ENCODE measurements around the gene F10.
"Not testable (repeated sequence)": the region's sequence is repeated elsewhere in the genome, so short reads cannot be mapped to it uniquely, and the experiment has no call there.

The F10 gene

DNA sequence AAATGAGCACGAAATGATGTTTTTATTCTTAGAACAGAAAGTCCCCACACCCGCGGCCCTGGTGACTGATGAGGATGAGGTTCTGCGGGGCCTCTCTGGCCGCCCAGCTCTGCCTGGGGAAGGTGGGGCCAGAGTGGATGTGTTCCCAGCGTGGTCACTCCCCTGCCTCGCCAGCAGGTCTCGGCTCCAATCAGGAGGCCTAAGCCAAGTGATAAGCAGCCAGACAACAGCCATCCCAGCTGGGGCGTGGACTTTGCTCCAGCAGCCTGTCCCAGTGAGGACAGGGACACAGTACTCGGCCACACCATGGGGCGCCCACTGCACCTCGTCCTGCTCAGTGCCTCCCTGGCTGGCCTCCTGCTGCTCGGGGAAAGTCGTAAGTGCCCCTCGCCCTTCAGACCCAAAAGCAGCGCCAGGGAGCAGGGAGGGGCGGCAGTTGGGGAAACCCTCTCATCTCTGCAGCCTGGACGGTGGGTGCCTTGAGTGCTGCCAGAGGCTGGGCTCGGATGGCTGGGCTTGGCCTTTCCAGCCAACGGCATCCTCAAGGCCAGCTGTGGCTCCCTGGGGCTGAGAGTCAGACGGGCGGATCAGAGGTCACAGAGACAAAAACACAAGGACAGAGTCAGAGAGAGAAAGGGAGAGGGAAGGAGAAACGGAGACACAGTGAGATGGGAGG, at the start of gene F10:
F10 (plus strand) TSS at position 250 of the 676 bp plus-strand sequence; CDS start at position 307, 57 bp downstream.
- no peak for DNase-seq (ENCODE audit: low read depth)

DNA sequence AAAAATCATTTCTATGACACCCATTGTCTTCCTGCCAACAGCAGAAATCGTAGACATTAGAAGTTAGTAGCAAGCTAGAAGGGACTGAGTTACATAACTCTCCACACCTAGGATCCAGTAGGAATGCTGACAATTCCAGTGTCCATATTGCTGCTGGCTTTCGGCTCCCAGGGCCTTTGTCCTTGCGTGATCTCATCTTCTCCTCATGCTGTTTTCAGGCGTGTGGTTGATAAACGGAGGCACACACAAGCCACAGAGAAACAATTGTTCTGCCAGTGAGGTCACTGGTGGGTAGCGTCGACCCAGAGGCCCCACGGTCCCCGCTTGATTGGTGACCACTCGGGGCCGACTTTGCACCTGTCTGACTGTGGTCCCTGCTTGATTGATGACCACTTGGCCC, 48.7 kb upstream of the F10 start:
- DNase-seq (ENCODE audit: low read depth), result no peak

DNA sequence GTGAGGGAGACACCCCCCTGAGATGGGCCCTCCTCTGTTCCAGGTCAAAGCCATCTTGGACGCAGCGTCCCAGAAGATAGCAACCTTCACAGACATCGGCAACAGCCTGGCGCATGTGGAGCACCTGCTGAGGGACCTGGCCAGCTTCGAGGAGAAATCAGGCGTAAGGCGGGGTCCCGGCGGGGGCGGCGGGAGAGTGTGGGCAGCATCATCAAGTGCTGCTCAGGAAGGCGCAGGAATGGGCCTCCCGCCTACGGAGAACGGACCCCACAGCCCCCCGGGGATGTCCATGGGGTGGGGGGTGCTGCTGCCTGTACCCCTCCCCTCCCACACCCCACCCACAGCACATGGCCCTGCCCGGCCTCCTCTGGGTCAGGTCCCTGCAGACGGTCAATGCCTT, 48.2 kb upstream of the F10 start:
- DNase-seq (ENCODE audit: low read depth), result no peak

DNA sequence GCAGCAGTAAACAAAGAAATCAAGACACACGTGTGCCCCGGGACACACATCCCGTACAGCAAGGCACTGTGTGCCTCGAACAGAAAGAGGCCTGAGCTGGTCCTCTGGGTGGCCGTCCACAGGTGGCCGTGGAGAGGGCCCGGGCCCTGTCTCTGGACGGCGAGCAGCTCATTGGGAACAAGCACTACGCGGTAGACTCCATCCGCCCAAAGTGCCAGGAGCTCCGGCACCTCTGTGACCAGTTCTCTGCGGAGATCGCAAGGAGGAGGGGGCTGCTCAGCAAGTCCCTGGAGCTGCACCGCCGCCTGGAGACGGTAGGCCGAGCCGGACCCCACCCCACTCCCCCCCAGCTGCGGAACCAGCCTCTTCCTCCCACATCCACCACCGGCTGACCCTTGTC, 47.7 kb upstream of the F10 start:
- DNase-seq (ENCODE audit: low read depth), result no peak

DNA sequence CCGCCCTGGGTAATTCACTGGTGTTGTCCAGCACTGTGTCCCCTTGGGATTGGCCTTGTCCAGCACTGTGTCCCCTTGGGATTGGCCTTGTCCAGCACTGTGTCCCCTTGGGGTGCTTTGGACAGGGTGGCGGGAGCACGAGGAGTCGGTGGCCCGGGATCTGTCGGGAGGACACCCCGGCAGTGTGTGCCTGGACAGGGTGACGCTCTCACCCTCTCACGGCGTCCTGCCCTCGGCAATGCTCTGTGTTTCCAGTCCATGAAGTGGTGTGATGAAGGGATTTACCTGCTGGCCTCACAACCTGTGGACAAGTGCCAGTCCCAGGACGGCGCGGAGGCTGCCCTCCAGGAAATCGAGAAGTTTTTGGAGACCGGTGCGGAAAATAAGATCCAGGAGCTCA, 46.9 kb upstream of the F10 start:
- no peak for DNase-seq (ENCODE audit: low read depth)

DNA sequence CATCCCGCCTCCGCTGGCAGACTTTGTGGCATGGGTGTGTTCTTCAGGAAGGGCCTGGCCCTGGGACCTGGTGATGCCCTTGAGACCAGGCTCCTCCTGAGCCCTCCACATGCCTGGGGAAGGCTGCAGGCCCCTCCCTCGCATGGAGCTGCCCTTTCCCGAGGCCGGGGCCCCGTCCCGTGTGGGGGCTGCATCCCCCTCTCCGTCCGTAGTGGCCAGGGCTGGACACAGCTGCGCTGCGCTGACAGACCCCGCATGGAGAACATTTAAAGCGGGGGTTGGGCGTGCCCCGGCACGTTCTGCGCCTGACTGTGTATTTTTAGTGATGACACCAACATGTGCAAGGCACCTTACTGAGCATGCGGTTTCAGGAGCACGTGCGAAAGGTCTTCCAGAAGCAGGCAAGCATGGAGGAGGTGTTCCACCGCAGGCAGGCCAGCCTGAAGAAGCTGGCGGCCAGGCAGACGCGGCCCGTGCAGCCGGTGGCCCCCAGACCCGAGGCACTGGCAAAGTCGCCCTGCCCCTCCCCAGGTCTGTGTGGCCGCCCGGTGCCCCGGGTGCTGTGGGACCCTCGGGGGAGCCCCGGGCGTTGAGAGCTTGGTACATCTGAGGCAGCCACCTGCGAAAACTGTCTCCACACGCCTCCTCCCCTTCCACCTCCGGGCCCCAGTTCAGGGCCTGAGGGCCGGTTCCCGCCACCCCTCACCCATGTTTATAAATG, 45.8 kb upstream of the F10 start:
- no peak for DNase-seq (ENCODE audit: low read depth)

DNA sequence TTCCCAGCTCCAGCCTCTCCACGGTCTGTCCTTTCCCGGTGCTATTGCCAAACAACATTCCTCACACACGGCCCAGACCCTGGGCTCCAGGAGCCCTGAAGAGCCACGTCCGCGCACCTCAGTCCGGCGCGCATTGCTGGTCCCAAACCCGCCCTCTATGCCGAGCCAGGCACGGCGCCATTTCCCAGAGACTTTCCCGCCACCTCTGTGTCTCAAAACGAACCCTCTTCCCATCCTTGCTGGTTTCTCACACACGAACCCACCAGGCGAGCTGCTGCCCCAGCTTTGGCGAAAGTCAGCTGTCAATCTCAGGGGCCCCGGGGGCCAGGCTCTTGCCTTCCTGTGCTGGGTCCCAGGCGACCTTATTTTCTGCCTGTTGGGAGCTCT, 45.0 kb upstream of the F10 start:
- DNase-seq (ENCODE audit: low read depth), result no peak

DNA sequence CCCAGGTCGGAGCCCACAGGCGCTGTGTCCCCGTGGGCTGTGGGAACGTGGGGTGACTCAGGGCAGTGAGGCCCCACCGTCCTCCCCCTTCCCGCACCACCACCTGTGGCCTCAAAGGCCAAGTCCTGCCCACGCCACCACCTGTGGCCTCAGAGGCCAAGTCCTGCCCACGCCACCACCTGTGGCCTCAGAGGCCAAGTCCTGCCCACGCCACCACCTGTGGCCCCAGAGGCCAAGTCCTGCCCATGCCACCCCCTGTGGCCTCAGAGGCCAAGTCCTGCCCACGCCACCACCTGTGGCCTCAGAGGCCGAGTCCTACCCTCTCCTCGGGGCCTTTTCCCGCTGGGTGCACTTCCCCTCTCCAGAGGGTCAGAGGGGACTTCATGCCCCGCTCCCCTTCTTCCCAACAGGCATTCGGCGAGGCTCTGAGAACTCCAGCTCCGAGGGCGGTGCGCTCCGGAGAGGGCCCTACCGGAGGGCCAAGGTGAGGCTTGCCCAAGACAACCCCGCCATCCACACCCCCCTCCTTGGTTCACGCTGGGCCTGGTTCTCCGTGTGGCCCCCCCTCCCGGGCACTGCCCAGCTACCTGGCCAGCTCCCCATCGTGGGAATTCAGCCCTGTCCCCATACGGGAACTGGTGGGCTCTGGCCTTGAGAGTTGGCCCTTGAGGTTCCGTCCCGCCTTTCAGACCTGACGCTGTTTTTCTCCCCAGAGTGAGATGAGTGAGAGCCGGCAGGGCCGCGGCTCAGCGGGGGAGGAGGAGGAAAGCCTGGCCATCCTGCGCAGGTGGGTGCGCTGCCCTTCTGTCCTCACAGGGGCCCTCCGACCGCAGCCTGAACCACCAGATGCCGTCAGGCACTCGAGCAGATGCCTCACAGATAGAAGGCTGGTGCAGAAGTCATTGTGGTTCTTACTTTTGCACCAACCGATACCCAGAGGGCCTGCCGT, 44.4 kb upstream of the F10 start:
- DNase-seq (ENCODE audit: low read depth), result no peak

DNA sequence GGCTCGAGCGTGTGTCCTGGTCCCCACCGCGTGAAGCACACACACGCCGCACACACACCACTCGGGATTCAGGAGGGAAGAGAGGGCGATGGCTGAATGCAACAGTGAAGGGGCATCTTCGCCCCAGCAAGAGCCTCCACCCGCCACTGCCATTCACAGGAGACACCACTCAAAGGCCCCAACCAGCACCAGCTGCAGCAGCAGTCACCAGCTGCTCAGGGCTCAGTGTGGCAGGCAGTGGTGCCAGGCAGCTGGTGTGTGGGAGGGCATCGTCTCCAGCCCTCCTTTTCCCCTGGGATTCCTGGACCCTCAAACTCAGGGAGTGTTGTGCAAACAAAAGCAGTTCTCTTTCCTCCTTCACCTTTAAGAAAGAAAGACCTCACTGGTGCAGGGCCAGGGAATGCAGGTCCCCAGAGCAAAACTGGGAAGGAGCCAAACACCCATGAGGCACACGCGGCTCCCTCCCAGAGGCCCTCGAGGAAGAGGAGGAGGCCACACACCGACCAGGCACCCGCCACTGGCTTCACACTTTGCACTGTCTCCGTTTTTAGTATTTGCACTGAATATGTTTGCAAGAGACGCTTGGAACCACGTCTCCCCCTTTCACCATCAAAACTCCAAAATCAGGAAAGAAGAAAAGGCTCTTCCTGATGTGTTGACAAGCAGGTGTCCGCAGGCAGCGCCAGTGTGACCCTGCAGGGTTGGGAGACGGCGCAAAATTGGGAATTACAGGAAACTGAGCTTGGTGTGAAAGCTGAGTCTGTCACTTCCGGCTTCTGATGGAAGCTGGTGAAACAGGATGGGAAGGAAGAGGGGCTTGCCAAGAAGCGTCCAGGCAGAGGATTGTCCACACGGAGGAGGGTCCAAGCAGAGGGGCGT, 43.5 kb upstream of the F10 start:
- no peak for DNase-seq (ENCODE audit: low read depth)

DNA sequence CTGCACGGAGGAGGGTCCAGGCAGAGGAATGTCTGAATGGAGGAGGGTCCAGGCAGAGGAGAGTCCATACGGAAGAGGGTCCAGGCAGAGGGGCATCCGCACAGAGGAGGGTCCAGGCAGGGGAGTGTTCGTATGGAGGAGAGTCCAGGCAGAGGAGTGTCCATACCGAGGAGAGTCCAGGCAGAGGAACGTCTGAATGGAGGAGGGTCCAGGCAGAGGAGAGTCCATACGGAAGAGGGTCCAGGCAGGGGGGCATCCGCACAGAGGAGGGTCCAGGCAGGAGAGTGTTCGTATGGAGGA, 42.9 kb upstream of the F10 start:
- not testable (repeated sequence) for DNase-seq (ENCODE audit: low read depth)

DNA sequence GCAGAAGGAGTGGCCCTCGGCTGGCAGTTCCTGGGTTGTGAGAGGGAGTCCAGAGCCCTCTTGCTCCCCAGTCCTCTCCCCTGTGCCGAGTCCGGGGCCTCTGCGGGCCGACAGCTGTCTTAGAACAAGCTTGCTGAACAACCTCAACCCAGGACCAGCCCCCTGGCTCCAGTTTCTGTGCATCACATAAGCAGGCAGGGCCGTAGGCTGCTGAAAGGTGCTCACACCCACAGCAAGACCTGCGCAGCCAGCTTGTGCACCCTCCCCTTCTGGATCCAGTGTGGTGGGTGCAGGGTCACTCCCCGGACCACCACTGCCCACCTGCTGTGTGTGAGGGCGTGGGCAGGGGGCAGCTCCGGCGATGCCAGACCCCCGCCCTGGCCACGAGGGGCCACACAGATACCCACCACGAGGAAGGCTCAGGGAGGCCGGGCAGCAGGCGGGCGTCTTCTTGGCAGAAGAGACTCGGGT, 42.2 kb upstream of the F10 start:
- no peak for DNase-seq (ENCODE audit: low read depth)

DNA sequence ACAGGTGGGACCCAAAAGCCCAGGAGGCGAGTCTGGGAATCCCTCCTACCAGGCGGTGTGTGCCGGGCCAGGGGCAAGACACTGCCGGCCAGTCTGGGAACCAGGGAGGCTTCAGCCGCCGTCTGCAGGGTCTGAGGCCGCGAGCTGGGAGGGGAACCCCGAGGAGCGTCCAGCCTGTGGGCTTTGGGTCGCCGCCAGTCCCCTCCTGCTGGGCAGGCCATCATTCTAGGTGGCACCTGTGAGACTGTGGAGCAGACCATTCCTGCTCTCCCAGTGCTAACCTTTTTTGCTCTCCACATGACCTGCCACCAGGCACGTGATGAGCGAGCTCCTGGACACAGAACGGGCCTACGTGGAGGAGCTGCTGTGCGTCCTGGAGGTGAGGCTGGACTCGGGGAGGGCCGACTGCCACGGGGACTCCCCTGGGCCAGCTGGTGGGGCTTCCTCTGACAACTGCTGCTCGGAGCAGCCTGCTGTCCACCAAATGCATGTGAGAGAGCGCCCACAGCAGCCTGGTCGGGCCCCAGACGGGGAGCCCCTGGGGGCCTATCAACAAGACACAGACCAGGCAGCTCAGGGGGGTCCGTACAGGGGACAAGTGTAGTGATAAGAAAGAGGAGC, 41.6 kb upstream of the F10 start:
- no peak for DNase-seq (ENCODE audit: low read depth)

DNA sequence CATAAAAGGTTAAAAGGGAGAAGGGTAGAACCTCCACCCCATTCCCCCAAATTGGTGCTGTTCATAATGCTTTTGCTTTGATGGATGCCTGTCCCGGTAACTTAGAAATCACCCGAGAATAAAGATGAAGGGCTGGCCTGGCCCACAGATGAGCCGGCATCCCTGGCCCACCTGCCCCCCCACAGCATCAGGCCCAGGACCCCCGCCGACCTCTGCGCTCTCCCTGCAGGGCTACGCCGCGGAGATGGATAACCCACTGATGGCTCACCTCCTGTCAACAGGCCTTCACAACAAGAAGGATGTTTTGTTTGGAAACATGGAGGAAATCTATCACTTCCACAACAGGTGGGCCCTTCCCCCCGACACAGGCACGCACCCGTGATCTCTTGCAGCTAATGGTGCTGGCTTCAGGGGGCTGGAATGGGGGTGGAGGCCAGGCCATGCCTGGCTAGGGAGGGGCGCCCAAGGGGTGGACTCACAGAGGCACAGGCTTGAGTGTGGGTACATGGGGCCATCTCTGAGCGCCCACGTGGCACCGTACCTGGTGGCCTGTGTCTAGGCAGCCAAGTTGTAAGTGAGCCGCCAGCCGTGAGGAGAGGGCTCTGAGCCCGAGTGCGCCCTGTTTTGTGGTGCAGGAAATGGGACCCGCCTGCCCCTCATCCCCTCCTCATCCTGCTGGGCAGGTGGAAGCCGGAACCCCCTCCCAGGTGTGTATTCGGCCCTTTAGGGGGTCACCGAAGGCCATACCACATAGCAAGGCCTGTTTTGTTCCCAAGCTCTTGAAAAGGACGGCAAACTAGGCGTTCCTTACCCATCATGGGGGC, 40.2 kb upstream of the F10 start:
- no peak for DNase-seq (ENCODE audit: low read depth)

DNA sequence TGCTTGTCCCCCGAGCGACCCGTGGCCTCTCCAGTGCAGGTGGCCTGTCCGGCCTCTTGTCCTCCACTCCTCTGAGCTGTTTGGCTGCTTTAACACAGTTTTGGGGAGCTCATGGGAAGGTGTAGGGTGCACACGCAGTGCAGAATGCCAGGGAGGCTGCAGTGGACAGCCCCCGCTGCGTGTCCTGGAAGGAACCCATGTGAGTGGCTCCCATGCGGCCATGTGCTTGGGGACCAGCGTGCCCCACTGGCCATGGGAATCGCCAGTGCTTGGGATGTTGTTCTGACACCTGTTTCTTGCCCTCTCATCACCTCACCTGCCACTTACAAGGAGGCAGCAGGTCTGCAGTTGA, 39.6 kb upstream of the F10 start:
- no peak for DNase-seq (ENCODE audit: low read depth)

DNA sequence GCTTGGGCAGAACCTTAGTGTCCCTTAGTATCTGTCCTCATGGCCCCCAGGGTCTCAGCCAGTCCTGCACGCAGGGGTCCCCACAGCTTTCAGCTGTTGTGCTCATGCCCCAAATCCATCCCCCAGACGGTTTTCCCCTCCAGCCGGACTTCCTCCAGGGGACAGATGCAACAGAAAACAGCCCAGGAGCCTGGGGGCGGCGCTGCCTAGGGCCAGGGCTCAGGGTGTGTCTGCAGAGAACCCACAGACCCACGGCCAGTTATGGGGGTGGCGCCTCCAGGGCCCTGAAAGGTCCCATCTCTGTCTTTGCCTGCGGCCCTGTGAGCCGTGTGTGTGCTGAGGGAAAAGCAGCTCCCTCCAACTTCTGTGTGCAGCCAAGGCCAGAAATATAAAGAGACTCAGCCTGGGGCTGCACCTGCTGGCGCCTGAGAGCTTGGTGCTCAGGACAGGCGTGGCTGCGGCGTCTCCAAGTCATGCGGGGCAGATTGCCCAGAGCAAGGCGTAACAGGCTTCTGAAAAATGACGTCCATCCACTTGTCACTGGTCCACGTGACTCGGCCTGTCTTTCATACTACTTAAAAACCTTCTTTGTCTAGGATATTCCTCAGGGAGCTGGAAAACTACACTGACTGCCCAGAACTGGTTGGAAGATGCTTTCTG, 39.1 kb upstream of the F10 start:
- DNase-seq (ENCODE audit: low read depth), result no peak

DNA sequence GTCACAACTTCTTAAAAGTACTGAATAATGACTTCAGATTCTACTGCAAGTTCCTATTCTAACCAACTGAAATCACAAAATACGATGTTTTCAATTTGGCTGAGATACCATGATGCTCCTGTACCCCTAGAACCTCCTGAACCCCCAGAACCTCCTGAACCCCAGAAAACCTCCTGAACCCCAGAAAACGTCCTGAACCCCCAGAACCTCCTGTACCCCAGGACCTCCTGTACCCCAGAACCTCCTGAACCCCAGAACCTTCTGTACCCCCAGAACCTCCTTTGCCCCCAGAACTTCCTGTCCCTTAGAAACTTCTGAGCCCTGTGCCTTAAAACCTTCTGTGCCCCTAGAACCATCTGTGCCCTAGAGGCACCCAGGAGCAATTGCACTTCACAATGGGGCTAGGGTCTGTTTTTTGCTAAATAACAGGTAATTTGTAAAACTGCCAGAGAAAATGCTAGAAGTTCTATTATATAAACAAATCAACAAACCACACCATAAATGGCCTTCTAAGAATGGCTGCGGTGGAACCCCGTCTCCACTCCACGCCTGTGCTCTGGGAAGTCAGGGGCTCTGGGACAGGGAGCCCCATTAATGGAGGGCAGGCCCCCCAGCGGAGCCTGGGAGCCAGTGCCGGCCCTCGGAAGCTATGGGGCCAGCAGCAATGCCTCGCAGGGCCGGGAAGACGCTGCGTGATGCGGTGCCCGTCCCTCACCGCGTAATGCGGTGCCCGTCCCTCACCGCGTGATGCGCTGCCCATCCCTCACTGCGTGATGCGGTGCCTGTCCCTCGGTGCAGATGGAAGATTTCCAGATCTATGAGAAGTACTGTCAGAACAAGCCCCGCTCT, 38.3 kb upstream of the F10 start:
- no peak for DNase-seq (ENCODE audit: low read depth)

DNA sequence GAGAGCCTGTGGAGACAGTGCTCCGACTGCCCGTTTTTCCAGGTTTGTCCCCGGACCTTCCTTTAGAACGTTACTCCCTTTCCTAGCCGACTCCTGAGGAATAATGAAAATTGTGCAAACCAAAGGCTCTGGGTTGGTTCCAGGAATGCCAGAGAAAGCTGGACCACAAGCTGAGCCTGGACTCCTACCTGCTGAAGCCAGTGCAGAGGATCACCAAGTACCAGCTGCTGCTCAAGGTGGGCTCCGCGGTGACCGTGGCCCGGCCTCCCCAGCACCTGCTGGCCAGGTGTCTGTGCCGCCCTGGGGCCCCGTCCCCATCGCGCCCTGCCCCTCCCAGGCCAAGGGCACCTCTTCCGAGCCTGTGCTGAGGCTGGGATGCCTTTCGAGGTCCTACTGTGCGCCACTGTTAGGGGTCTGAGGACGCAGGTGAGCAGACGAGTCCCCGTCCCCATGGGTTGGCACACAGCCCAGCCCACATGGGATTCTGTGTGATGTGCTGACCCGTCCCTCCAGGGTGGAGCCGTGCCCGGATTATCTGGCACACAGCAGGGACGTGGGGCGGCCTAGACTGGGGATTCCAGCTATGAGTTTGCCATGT, 37.6 kb upstream of the F10 start:
- DNase-seq (ENCODE audit: low read depth), result no peak

DNA sequence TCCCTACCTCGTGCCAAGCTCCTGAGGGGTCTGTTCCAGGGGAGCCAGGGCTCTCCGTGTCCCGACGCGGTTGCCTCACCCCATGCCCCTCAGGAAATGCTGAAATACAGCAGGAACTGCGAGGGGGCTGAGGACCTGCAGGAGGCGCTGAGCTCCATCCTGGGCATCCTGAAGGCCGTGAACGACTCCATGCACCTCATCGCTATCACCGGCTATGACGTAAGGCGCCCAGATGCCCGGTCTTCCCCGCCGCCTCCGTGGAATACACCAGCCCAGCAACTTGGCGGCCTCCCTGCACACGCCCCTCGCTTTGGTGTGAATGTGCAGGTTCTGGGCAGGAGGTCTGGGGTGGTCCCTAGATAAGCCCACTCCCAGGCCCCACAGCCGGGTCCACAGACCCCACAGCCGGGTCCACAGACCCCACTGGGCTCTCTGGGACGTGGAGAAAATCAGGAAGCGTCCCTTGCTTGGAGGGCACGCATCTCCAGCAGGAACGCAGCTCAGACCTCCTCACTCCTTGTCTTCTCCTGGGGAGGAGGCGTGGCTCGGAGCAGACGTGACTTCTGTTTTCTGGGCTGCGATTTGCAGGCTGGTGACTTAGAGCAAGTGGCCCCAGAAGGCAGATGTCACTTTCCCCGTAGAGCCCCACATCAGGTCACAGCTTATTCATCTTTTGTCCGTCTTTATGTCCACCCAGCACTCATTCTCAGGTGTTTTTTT, 36.4 kb upstream of the F10 start:
- no peak for DNase-seq (ENCODE audit: low read depth)
